Neuronal stem cell (in vitro differentiated cells): ENCODE data around the gene RAB27A.
"Not testable (repeated sequence)": the region's sequence is repeated elsewhere in the genome, so short reads cannot be mapped to it uniquely, and the experiment has no call there.

Experiments used
- DNase-seq: peaks from one replicate; pipeline ENCODE4 v3.0.0-alpha.2; 2013; ENCODE audit warnings: low spot score
- H2AFZ ChIP-seq: one replicate; pipeline ENCODE4 v1.6.1; 2013; ENCODE audit warnings: mild to moderate bottlenecking, low read length, inconsistent platforms
- H2AK5ac ChIP-seq: 2 replicates; pipeline ENCODE4 v1.6.1; 2013; ENCODE audit warnings: low read depth, mild to moderate bottlenecking, inconsistent platforms, low read length, moderate library complexity, mixed read lengths
- H2BK120ac ChIP-seq: 2 replicates; pipeline ENCODE4 v1.6.1; 2013; ENCODE audit warnings: low read depth, mild to moderate bottlenecking, inconsistent platforms, low read length, moderate library complexity, mixed read lengths
- H2BK12ac ChIP-seq: one replicate; pipeline ENCODE4 v1.6.1; 2013; ENCODE audit warnings: low read length, inconsistent platforms
- H2BK15ac ChIP-seq: 2 replicates; pipeline ENCODE4 v1.6.1; 2013; ENCODE audit warnings: mild to moderate bottlenecking, low read length, inconsistent platforms, mixed read lengths
- H2BK5ac ChIP-seq: one replicate; pipeline ENCODE4 v1.6.1; 2013; ENCODE audit warnings: inconsistent platforms, mild to moderate bottlenecking, low read length, moderate library complexity
- H3K14ac ChIP-seq: one replicate; pipeline ENCODE4 v1.6.1; 2013; ENCODE audit warnings: low read length, inconsistent platforms
- H3K18ac ChIP-seq: 2 replicates; pipeline ENCODE4 v1.6.1; 2013; ENCODE audit warnings: low read length, inconsistent platforms
- H3K23ac ChIP-seq: 2 replicates; pipeline ENCODE4 v1.6.1; 2013; ENCODE audit warnings: low read depth, mild to moderate bottlenecking, mixed read lengths, low read length, inconsistent platforms; ENCODE audit not compliant: poor library complexity
- H3K27ac ChIP-seq: replicated peaks from 3 replicates; pipeline ENCODE4 v1.5.1; 2013; ENCODE audit warnings: low read length, inconsistent platforms
- H3K27me3 ChIP-seq, 3 experiments: 2 replicates each; pipeline ENCODE4 v1.6.1; 2013; ENCODE audit warnings: low read length in 3 of 3, mild to moderate bottlenecking in 2 of 3, inconsistent platforms in 1 of 3, low read depth in 1 of 3, mixed read lengths in 1 of 3, moderate library complexity in 1 of 3; ENCODE audit not compliant: control insufficient read depth in 3 of 3, insufficient read depth in 3 of 3
- H3K36me3 ChIP-seq, 2 donors: replicated peaks in 1 of 2; 2 replicates each; pipeline ENCODE4 v1.6.1; 2013; ENCODE audit warnings: low read length in 2 of 2; ENCODE audit not compliant: control insufficient read depth in 2 of 2, insufficient read depth in 2 of 2
- H3K4ac ChIP-seq: 2 replicates; pipeline ENCODE4 v1.6.1; 2013; ENCODE audit warnings: inconsistent platforms, mild to moderate bottlenecking, low read length, moderate library complexity
- H3K4me1 ChIP-seq, 2 donors: 1 replicate in 1 of 2; 2 replicates in 1 of 2; pipeline ENCODE4 v1.6.1; 2013; ENCODE audit warnings: low read length in 2 of 2, low read depth in 1 of 2; ENCODE audit not compliant: control insufficient read depth in 2 of 2, insufficient read depth in 1 of 2
- H3K4me2 ChIP-seq: one replicate; pipeline ENCODE4 v1.6.1; 2013; ENCODE audit warnings: mild to moderate bottlenecking, low read length, inconsistent platforms; ENCODE audit not compliant: insufficient read depth, poor library complexity, severe bottlenecking
- H3K4me3 ChIP-seq, 2 donors: 2 replicates each; pipeline ENCODE4 v1.5.1; 2013; ENCODE audit warnings: low read length in 2 of 2, mild to moderate bottlenecking in 2 of 2, inconsistent platforms in 1 of 2, moderate library complexity in 1 of 2
- H3K79me1 ChIP-seq: one replicate; pipeline ENCODE4 v1.6.1; 2013; ENCODE audit warnings: low read depth, mild to moderate bottlenecking, inconsistent platforms, low read length, moderate library complexity
- H3K9ac ChIP-seq: one replicate; pipeline ENCODE4 v1.6.1; 2013; ENCODE audit warnings: mild to moderate bottlenecking, low read depth, low read length, inconsistent platforms; ENCODE audit not compliant: poor library complexity
- H3K9me3 ChIP-seq, 2 donors: replicated peaks in 1 of 2; 2 replicates each; pipeline versions ENCODE3 to v1.6.1; 2013; ENCODE audit warnings: low read length in 2 of 2, mild to moderate bottlenecking in 2 of 2, inconsistent platforms in 1 of 2, low read depth in 1 of 2, mixed read lengths in 1 of 2, moderate library complexity in 1 of 2; ENCODE audit not compliant: control insufficient read depth in 2 of 2, insufficient read depth in 1 of 2
- H4K8ac ChIP-seq: one replicate; pipeline ENCODE4 v1.6.1; 2013; ENCODE audit warnings: low read depth, mild to moderate bottlenecking, inconsistent platforms, low read length, moderate library complexity
- H4K91ac ChIP-seq: one replicate; pipeline ENCODE4 v1.6.1; 2013; ENCODE audit warnings: low read length, low read depth, mild to moderate bottlenecking, inconsistent platforms; ENCODE audit not compliant: poor library complexity
- WGBS, 2 donors: extraction: QIAGEN DNeasy Blood & Tissue Kit; methylation state at CpG; one replicate each; pipeline ENCODE4 v1.1.7; 2013; ENCODE audit warnings: missing lambda C conversion rate in 2 of 2, mixed read lengths in 1 of 2; ENCODE audit not compliant: insufficient read length in 2 of 2, insufficient replicate concordance in 1 of 2; ENCODE audit errors: extremely low coverage in 2 of 2; 5-methylcytosine and 5-hydroxymethylcytosine counted together

Gene RAB27A

GRCh38 chr15:55286442-55287189 lies 3.0 kb downstream of the RAB27A start:
- not testable (repeated sequence) for H2AK5ac ChIP-seq, H3K14ac ChIP-seq, H3K4me1 ChIP-seq, H3K23ac ChIP-seq, H3K27ac ChIP-seq, H3K27me3 ChIP-seq, H4K91ac ChIP-seq, H3K9ac ChIP-seq, H3K79me1 ChIP-seq, DNase-seq, H4K8ac ChIP-seq, H2BK12ac ChIP-seq, H3K4me3 ChIP-seq, H2BK120ac ChIP-seq, H3K36me3 ChIP-seq, H3K4ac ChIP-seq, H2AFZ ChIP-seq, H2BK5ac ChIP-seq, H3K9me3 ChIP-seq, H3K18ac ChIP-seq, H3K4me2 ChIP-seq, H2BK15ac ChIP-seq
- no CpG with 5 or more reads among the region's 10 CpGs for WGBS, 2 donors

- Histone ChIP-seq H3K4me3 (no peak overlapping the region), H4K91ac (no peak overlapping the region), H2AFZ (no peak overlapping the region), H3K14ac (no peak overlapping the region), H3K36me3 (no peaks in the 10 kb centered on the region), H2AK5ac (no peak overlapping the region), H2BK15ac (no peak overlapping the region), H3K79me1 (no peaks in the 10 kb centered on the region), H2BK12ac (no peak overlapping the region), H3K23ac (no peak overlapping the region), H4K8ac (no peak overlapping the region), H3K27ac (no peak overlapping the region), H3K4me1 (peaks cover 3 to 5% of the 10 kb centered on the region in 2 donors), H3K18ac (no peak overlapping the region), H3K27me3 (no peaks in the 10 kb centered on the region), H3K4ac (no peak overlapping the region), H2BK5ac (no peak overlapping the region), H3K4me2 (no peak overlapping the region), H3K9ac (no peak overlapping the region), H3K9me3 (no peaks in the 10 kb centered on the region), H2BK120ac (no peak overlapping the region)
- WGBS, 2 donors = no CpG with 5 or more reads among the region's 1 CpG
- DNase-seq = no peak
Observed at GRCh38 chr15:55284426-55284825, 5.2 kb downstream of the RAB27A start.

- no peak overlapping the region for H2BK120ac ChIP-seq
- no peak overlapping the region for H3K9ac ChIP-seq
- no peak overlapping the region for H2AFZ ChIP-seq
- H3K4me2 ChIP-seq = no peak overlapping the region
- no peak overlapping the region for H3K4me3 ChIP-seq
- H3K36me3 ChIP-seq = no peaks in the 10 kb centered on the region
- H3K4ac ChIP-seq = no peak overlapping the region
- H3K9me3 ChIP-seq = no peaks in the 10 kb centered on the region
- no peaks in the 10 kb centered on the region for H3K4me1 ChIP-seq
- H3K27me3 ChIP-seq = no peaks in the 10 kb centered on the region
- no peak overlapping the region for H4K8ac ChIP-seq
- DNase-seq = no peak
- no peak overlapping the region for H4K91ac ChIP-seq
- no peak overlapping the region for H2BK12ac ChIP-seq
- no peaks in the 10 kb centered on the region for H3K79me1 ChIP-seq
- no CpG with 5 or more reads among the region's 6 CpGs for WGBS, 2 donors
- H3K27ac ChIP-seq = no peak overlapping the region
- no peak overlapping the region for H2BK5ac ChIP-seq
- H3K23ac ChIP-seq = no peak overlapping the region
- H2BK15ac ChIP-seq = no peak overlapping the region
- H3K14ac ChIP-seq = no peak overlapping the region
- no peak overlapping the region for H2AK5ac ChIP-seq
- H3K18ac ChIP-seq = no peak overlapping the region
Observed at GRCh38 chr15:55283379-55284147, 6.0 kb downstream of the RAB27A start.

- Histone ChIP-seq H3K79me1 (no peaks in the 10 kb centered on the region), H3K4ac (no peak overlapping the region), H2BK12ac (no peak overlapping the region), H2AFZ (no peak overlapping the region), H2BK120ac (no peak overlapping the region), H3K14ac (no peak overlapping the region), H2AK5ac (no peak overlapping the region), H3K4me3 (no peak overlapping the region), H2BK15ac (no peak overlapping the region), H3K27ac (no peak overlapping the region), H3K36me3 (no peaks in the 10 kb centered on the region), H3K18ac (no peak overlapping the region), H3K27me3 (no peaks in the 10 kb centered on the region), H3K9ac (no peak overlapping the region), H2BK5ac (no peak overlapping the region), H3K4me1 (no peaks in the 10 kb centered on the region), H4K91ac (no peak overlapping the region), H3K23ac (no peak overlapping the region), H4K8ac (no peak overlapping the region), H3K9me3 (no peaks in the 10 kb centered on the region), H3K4me2 (no peak overlapping the region)
- no CpG with 5 or more reads among the region's 5 CpGs for WGBS, 2 donors
- DNase-seq = no peak
Observed at GRCh38 chr15:55282284-55282833, 7.3 kb downstream of the RAB27A start.
